ENCODE data around the gene FHL1.
"Not testable (repeated sequence)": the region's sequence is repeated elsewhere in the genome, so short reads cannot be mapped to it uniquely, and the experiment has no call there.

Gene FHL1

DNA sequence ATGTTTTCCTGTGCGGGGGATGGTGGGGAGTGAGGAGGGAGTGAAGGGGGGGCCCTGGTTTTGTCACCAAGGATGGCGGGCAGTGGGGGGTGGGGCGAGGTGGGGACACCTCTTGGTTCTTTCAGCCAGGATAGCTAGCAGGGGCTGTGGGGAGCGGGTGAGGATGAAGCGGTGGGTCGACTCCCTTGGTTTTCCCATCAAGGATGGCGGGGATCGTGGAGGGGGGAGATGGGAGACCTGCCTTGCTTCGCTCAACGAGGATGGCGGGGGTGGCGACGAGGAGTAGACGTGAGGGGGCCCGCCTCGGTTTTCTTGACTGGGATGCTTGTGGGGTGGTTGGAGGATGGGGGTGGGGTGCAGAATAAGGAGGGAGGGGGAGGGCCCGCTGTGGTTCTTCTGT lies 643 bp downstream of the FHL1 start:
- DNase-seq = no peak

DNA sequence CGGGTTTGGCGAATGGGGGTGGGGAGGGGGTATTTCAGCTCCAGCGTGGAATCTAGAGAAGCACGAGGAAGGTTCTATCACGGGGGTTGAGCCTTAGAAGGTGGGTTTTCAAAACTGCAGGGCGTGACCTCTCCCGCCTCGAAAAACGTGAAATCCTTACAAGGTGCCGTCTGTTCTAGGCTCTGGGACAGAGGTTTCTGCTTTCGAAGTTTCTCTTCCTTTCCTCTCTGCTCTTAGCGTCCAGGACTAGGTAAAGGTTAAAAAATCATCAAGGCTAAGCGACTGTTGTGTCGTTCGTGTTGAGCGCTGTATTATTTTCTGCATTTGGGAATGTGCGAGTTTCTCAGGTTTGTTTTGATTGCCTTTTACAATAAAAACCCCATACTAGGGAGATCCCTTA lies 1.1 kb downstream of the FHL1 start:
- no peak for DNase-seq

DNA sequence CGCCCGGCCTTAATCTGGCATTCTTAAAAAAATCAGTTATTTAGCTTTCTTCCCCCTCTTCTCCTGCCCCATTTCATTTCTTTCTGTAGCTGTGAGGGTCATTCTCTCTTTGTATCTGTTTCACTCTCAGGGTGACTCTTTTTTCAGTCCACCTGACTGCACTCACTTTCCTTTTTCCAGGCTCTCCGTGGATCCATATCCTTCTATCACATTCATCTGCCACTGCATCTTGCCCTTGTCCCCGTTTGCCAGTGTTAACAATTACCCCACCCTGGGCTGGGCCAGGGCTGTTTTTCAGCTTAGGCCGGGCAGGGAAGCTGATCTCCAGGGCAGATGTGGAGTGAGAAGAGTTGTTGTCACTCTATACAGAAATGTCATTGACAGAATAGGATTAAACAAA lies 7.7 kb downstream of the FHL1 start:
- no peak for DNase-seq

- DNase-seq = no peak
Measured at GRCh38 chrX:136156560-136157117, 9.3 kb downstream of the FHL1 start.

- no peak for DNase-seq
Measured at GRCh38 chrX:136157187-136157586, 9.9 kb downstream of the FHL1 start.

DNA sequence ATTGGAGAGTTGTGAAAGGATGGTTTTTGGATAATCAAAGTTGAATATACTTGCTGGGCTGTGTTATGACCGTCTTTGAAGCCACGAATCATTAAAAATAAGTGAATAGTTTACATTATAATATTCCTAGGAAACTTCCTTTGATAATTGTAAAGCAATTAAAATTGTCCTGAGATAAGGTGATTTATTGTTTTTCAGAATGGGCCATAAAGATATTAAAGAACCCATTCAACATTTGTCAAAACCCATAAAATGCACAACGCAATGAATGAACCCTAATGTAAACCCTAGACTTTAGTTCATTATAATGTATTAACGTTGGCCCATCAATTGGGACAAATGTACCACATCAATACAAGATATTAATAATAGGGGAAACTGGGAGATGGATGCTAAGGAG lies 11.4 kb downstream of the FHL1 start:
- no peak for DNase-seq

DNA sequence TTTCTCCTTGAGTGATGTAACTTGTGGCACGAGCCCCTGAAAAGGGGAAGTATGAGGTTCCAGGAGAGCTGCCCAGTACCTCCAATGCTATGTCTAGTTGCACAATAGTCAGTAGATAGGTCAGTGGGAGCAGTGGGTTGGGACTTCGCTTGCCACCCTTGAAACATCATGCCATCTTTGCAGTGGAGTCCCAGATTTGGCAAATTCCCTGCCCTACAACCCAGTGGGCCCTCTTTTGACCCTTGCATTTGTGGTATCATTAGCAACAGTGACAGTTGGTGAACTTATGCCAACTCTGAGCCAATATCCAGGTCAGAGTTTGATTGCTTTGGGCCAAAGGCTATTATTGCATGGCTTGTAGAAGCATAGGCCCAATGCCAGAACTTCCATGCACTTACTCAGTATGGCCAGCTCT lies 12.3 kb downstream of the FHL1 start:
- no peak for DNase-seq

- peak; percentile 37 for DNase-seq
Measured at GRCh38 chrX:136162827-136163570, 15.7 kb downstream of the FHL1 start.

GRCh38 chrX:136163689-136164088 lies 16.4 kb downstream of the FHL1 start:
- no peak for DNase-seq

GRCh38 chrX:136165406-136165805 lies 18.1 kb downstream of the FHL1 start:
- DNase-seq = no peak

- no peak for DNase-seq
Measured at GRCh38 chrX:136166221-136166855, 19.0 kb downstream of the FHL1 start.

DNA sequence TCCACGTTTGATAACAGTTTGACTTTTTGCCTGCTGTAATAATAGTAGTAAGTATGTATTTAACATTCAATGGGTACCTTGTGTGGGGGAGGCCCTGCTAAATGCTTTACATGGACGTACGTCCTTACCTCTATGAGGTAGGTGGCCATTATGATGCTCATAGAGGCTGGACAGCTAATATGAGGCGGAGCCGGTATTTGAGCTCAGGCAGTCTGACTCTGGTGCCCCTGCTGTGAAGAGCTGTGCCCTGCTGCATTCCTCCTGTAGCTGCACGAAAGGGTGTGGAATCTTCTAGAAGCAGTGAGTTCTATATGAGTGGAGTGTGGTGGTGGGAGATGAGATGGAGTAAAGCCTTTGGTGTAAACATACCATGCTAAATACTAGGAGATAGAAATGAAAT lies 20.7 kb downstream of the FHL1 start:
- DNase-seq = not testable (repeated sequence)

DNA sequence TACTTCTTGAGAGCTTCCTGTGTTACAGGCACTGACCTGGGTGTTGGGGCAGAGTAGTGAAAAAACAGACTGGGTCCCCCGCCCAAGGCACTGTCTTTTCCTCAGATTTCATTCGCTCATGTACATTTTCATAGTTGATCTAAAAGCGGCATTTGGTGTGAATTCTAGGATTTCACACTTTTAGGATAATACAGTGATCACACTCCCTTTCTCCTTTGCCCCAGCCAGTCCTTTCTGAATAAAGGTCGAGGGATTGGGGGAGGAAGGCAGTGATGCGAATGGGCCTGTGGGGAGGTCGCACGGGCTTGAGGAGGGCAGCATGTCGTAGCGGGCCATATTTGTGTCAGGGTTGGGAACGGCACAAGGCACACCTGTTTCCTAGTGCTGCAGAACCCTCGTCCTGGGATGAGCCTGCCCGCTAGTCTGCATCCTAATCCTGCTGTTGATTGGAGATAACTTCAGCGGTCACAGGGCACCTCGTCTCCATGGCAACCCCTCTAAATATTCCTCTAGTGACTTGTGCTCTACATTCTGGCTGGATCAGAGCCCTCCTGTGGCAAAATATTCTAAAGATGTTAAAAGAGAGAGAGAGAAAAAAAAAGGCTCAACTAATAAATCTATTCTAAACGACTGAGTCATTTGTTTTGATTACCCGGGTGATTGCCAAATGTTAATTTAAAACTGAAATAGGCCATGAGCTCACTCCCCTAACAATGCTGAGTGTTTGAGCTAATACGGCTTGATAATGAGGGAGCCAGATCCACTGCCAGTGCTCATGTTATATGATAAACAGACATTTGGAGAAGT lies 21.8 kb downstream of the FHL1 start:
- peak; percentile 32 for DNase-seq

DNA sequence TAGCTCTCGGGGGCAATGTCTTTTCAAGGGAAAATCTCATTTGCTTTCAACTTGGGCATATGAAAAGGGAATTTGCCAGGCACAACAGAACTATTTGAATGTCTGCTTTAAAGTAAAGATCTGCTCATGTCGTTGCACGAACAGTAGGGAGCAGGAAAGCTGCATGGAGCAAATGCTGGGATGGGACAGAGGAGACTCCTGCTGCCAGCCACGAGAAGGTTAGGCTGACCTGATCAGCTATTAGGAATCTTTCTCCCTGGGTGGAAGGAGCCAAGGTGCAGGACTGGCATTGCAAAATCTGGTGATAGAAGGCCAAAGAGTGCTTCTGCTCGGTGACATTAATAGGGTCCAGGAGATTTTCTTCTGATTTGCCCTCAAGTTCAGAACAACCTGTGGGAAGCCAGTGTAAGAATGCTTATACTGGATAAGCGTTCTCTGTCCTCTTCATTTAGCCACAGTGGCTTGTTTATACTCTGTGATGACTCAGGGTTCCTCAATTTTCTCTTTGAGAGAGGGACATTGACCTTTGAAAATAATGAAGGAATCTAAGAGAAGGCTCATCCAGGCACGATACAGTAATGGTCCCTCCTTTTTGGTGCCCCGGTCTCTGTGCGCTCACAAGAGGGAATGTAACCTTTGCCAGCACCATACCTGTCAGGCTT lies 22.9 kb downstream of the FHL1 start:
- DNase-seq = no peak

- no peak for DNase-seq
Measured at GRCh38 chrX:136171420-136171819, 24.1 kb downstream of the FHL1 start.

GRCh38 chrX:136176399-136176825 lies 29.1 kb downstream of the FHL1 start:
- peak; percentile 58 for DNase-seq

DNA sequence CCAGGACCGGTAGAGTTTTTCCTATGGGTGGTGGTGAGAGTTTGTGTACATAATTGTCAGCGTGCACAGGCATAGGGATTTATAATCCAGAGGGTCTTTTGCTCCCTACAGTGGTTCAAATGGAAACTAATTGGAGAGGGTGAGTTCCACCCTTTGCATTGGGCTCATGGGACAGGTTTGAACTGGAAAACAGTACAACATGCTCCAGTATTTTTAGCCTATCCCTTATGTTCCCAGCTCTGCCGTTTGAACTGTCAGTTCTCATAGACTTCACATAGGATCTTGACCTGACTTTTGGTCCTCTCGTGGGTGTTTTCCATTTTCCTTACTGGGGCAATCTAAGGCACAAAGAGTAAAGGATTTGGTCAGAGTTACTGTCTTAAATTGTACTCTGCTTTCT lies 31.8 kb downstream of the FHL1 start:
- no peak for DNase-seq

DNA sequence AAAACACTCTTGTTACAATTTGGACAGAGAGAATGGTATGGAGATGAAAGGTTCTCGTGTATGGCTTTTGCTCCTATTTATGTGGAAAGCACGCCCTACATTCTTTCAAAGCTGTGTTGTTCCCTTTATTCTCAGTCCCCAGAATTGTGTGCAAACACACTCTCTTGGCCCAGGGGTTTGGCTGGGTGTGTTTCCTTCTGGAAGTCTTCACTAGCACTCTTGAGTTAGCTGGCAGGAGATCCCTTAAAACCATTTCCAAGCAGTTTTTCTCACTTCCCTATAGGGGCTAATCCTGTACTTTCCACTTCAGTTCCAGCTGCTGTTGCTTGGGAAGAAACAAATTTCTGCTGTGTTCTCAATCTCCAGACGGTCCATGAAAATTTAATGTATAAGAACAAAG lies 35.1 kb downstream of the FHL1 start:
- DNase-seq = no peak

DNA sequence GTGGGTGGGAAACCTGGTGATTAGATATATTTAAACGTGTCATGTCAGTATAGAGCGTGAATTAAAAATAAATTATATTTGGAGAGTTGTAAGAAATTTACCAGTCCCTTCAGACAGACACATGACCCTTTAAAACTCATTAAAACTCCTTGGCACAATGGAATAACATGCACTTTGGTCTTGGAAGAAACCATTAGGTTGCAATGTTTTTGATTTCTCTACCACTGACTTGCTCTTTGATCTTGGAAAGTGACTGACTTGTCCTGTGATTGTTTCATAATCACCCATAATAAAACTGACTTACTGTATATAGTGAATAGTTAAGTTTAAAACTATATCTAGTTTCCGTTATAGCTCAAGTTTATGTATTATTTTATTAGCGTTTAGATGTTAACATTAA lies 35.8 kb downstream of the FHL1 start:
- DNase-seq = no peak

DNA sequence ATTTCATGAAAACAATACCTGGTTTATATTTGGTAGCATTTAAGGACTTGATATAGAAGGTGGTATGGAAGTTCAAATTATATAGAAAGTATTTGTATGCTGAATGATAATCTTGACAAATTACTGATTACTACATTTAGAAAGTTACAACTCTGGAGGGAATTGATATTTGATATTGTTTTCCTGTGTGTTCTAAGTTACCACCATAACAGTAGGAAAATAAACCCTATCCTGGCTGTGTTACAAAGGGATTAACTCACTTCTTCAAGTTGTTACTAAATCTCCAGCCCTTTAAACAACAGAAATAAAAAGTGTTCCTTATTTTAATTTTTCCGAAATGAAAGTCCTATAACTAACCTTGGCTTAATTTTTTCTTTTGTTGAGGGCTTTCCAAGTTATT lies 36.6 kb downstream of the FHL1 start:
- DNase-seq = no peak

- DNase-seq = no peak
Measured at GRCh38 chrX:136185401-136186022, 38.2 kb downstream of the FHL1 start.

DNA sequence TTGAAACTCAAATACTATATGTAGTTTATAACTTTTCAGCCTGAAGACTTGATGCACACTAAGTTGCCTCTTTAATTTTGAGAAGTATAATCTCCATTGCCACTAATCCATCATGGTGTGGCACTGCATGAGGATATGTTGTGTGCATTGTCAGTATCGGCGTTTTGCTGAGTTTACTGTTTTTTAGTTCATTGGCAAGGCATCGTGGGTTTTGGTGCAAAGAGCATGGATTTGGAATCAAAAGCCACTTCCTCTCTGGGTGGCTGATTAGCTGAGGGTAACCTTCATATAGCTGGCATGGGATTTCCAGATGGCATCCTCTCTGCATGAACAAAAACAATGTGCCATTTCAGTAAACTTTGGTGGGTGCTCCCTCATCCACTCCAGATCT lies 38.7 kb downstream of the FHL1 start:
- no peak for DNase-seq

- no peak for DNase-seq
Measured at GRCh38 chrX:136189222-136189621, 41.9 kb downstream of the FHL1 start.

Measured in NCI-H226 (cell line).